ENCODE measurements around the gene SLC22A14. TPM values are rescaled to one million over a fixed set of nuclear protein-coding genes. Genes with fewer than 3 reads are reported as not detected.
"Not testable (repeated sequence)": the region's sequence is repeated elsewhere in the genome, so short reads cannot be mapped to it uniquely, and the experiment has no call there.

Gene SLC22A14
- total RNA-seq: 0.46 TPM

DNA sequence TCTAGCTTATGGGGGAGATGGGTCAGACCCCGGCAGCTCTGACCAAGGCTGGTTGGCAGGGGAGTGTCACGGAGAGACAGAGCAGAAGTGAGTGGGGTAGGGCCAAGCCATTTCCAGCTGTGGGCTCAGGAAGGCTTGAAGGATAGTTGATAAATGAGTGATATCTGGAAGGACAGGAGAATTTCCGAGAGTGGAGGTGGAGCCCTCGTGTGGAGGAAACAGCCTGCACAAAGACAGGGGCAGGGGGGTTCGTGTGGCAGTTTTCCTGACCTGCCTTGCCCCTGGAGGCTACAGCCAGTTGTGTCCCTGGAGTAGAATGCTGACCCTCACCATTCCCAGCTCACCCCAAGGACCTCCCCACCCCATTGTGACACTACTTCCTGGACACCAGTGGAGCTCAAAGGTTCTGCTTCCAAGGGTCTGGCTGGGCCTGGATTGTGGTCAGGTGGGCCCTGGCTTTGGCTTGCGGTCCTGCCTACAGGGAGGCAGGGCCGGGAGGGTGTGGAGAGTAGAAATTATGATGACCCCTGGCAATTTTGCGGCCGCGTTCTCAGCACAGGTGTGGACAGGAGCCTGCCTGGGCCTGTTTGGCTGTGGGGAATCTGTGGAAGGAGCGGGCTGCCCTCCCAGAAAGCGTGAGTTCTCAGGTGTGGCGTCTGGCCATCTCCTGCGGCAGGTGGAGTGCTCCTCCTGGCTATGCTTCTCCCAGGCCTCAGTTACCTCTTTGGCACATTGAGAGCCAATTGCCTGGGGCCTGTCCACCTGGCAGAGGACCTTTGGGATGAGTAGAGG lies at the start of gene SLC22A14:
TSS of gene SLC22A14 (plus strand) at position 400 of the 792 bp plus-strand sequence. CDS start 23,733 bp downstream, outside the sequence.
- no peak for DNase-seq (ENCODE audit: low spot score)

GRCh38 chr3:38232701-38233100 lies 49.4 kb upstream of the SLC22A14 start:
- no peak for DNase-seq (ENCODE audit: low spot score)

- no peak for DNase-seq (ENCODE audit: low spot score)
Measured at GRCh38 chr3:38235466-38235865, 46.6 kb upstream of the SLC22A14 start.

DNA sequence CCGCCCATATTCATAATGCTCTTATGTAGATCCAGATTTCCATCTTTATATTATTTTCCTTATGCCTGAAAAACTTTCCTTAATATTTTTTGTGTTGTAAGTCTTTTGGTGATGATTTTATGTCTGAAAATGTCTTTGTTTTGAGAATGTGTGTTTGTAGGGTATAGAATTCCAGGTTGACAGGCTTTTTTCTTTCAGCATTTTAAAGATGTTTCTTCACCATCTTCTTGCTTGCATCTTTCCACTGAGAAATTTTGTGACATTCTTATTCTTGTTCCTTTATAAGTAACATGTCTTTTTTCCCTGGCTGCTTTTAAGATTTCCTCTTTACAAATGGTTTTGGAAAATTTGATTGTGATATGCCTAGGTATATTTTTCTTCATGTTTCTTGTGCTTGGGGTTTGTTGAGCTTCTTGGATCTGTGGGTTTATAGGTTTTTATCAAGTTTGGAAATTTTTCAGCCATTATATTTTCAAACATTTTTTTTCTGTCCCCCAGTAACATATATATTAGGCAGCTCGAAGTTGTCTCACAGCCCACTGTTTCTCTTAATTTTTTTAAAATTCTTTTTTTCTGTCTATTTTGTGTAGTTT lies 43.6 kb upstream of the SLC22A14 start:
- no peak for DNase-seq (ENCODE audit: low spot score)

DNA sequence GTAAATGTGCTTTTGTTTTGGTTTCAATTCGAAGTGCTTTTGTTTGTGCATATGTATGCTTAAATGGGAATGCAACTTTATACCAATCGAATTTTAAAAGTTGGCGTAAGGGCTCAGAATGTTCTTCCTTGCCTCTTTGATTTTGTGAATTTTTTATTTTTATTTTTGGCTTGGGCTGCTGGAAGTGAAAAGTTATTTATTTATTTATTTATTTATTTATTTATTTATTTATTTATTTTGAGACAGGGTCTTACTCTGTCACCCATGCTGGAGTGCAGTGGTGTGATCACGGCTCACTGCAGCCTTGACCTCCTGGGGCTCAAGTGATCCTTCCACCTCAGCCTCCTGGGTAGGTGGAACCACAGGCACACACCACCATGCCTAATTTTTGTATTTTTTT lies 39.3 kb upstream of the SLC22A14 start:
- DNase-seq (ENCODE audit: low spot score): not testable (repeated sequence)

GRCh38 chr3:38245930-38246329 lies 36.2 kb upstream of the SLC22A14 start:
- no peak for DNase-seq (ENCODE audit: low spot score)

DNA sequence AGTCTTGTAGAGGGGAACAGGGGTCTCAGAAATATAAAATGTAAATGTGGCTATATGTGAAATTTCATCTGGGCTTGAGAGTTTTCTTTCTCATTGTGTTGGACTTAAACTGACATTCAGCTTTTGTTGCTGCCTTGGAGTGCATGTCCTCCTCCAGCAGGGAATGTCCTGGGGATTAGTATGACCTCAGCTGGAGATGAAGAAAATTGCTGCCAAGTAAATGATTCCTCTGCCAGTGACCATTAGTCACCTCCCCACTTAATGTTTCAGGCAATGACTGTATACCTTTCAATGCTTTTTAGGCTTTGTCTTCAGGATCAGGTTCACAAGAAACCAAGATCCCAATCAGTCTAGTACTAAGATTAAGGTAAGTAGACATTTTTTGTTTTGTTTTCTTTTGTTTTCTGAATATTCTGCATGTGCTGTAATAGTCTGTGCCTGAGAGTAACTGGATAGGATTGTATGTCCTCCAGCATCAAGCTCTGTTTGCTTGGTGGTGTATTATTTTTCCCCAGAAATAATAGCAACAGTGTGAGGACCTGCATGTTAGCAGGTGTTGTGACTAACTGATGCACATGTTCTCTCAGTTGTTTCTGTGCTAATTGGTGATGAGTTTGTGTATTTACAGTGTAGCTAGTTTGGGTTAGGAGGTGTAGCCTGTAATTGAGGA lies 34.6 kb upstream of the SLC22A14 start:
- DNase-seq (ENCODE audit: low spot score): no peak

GRCh38 chr3:38250198-38250597 lies 31.9 kb upstream of the SLC22A14 start:
- DNase-seq (ENCODE audit: low spot score): no peak

GRCh38 chr3:38251197-38251596 lies 30.9 kb upstream of the SLC22A14 start:
- no peak for DNase-seq (ENCODE audit: low spot score)

GRCh38 chr3:38253704-38254103 lies 28.4 kb upstream of the SLC22A14 start:
- no peak for DNase-seq (ENCODE audit: low spot score)

DNA sequence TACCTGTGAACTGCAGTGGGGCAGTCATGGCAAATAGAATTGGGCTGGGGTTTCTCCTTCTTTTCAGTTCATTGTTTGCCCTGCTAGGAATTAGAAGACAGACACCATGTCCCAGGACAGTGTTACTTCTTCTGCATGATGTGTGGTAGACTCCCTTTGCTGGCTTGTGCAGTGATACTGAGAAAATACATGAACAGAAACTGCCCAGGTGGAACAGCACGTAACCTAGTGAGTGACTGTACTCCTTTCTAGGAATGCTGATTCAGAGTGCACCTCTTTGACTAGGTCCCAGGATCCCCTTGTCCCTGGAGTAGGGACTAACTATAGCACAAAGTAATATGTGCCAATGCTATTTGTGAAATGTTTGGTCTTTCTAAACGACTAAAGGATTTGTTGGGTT lies 27.2 kb upstream of the SLC22A14 start:
- DNase-seq (ENCODE audit: low spot score): no peak

DNA sequence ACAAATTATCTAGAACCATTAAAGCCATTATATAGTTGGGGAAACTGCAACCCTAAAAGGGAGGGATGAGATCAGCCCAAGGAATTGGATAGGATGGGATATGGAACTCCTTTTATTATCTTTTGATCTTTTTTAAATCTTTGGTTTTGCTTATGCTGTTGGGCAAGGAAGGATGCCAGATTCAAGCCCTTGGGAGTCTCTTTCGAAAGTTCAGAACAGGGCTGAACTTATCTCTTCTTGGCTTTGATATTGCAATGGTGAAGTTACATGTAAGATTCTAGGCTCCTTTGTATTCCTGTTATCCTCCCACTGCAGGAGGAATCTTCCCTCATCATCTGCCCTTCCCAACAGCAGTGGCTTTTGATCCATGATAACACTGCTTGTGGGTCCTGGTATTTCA lies 26.5 kb upstream of the SLC22A14 start:
- no peak for DNase-seq (ENCODE audit: low spot score)

- no peak for DNase-seq (ENCODE audit: low spot score)
Measured at GRCh38 chr3:38257583-38257982, 24.5 kb upstream of the SLC22A14 start.

DNA sequence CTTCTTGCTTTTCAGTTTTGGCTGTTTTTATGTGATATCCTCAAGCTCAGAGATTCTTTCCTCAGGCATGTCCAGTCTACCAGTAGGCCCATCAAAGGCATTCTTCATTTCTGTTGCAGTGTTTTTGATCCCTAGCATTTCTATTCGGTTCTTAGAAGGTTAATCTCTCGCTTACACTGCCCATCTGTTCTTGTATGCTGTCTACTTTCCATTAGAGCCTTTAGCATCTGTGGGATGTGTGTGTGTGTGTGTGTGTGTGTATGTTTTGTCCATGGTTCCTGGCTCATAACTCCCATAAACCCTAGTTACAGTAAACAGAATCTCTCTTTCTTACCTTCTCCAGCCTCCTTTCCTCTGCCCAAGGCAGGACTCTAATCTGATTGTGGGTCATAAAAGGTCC lies 21.6 kb upstream of the SLC22A14 start:
- no peak for DNase-seq (ENCODE audit: low spot score)

GRCh38 chr3:38264353-38264771 lies 17.7 kb upstream of the SLC22A14 start:
- no peak for DNase-seq (ENCODE audit: low spot score)

- DNase-seq (ENCODE audit: low spot score): no peak
Measured at GRCh38 chr3:38264779-38265178, 17.3 kb upstream of the SLC22A14 start.

DNA sequence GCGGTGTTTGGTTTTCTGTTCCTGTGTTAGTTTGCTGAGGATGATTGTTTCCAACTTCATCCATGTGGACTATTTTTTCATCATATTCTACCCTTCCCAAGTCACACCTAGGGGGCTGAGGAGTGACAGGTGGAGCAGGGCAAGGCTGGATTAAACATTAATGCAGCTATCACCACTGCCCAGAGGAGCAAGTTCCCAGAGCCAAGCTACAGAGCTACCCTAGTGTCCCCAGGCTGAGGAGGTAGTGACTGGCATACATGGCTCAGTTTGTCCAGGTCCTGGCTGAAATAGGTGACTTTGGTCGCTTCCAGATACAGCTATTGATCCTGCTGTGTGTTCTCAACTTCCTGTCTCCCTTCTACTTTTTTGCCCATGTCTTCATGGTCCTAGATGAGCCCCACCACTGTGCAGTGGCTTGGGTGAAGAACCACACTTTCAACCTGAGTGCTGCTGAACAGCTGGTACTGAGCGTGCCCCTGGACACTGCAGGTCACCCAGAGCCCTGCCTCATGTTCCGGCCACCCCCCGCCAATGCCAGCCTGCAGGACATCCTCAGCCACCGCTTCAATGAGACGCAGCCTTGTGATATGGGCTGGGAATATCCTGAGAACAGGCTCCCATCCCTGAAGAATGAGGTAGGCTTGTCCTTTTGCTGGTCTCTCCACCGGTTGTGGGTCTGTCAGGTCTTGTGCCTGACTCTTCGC lies 16.3 kb upstream of the SLC22A14 start, which contains the start of gene SLC22A13:
TSS of gene SLC22A13 (plus strand) at position 209 of the 704 bp plus-strand sequence. CDS start at position 258, 49 bp downstream.
- DNase-seq (ENCODE audit: low spot score): no peak

DNA sequence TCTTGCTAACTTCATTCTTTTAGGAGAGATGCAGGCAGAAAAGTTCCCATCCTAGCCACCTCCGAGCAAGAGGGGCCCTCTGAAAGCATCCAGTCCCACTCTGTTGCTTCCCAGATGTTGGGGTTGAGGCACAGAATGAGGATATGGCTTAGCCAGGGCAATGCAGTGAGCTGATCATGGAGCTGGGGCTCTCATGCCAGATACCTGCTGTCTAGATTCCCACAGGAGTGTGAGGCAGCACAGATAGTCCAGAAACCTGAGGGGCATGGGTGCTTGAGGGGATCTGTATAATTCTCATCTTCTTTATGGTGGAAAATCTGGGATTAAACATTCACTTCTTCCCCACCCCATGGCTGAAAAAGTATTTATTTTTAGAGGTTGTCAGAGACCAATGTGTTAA lies 15.3 kb upstream of the SLC22A14 start:
- DNase-seq (ENCODE audit: low spot score): no peak

GRCh38 chr3:38267662-38268061 lies 14.4 kb upstream of the SLC22A14 start:
- DNase-seq (ENCODE audit: low spot score): no peak

DNA sequence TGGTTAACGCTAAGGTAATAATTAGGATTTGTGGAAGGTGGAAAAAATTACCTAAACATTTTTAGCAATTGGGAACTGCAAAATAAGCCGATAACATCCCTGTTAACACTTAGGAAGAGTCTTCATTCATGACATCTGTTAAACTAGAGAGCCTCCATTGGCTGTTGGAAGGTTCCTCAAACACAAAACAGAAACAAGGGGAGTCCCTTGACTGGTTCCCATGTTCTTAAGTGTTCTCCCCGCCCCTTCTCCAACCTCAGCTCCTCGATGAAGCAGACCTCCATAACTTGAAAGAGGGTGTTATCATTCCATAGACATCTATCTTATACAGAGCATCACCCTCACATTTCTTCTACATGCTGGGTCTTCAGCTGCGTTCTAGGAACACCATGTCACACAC lies 14.0 kb upstream of the SLC22A14 start:
- no peak for DNase-seq (ENCODE audit: low spot score)

DNA sequence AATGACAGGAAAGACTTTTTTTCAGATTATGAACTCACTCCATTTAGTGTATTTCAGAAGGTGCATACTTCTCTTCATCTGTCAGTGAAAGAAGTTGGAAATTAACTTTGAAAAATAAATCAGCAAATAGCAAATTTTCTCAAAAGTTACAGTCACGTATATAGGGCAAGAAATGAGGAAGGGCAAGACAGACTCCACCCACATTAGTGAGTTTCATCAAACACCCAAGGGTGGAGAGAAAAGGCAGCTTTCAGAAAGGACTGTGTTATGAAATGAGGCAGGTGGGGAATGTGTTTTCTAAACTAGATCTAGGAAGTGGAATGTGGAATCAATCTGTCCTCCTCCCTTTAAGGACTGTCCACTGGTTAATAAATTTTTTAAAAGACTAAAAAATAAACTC lies 13.6 kb upstream of the SLC22A14 start:
- DNase-seq (ENCODE audit: low spot score): no peak

- no peak for DNase-seq (ENCODE audit: low spot score)
Measured at GRCh38 chr3:38270606-38271005, 11.5 kb upstream of the SLC22A14 start.
